CD4-positive, alpha-beta T cell treated with Interleukin-21 for 1 hour (primary cell): ENCODE data around the gene IVL.

Experiments used
- DNase-seq: peaks from one replicate; pipeline ENCODE4 v3.0.0-alpha.2; 2020

The IVL gene

GRCh38 chr1:152953761-152954160, 45.4 kb downstream of the IVL start:
- no peak for DNase-seq

GRCh38 chr1:152954436-152954835, 46.1 kb downstream of the IVL start:
- DNase-seq = no peak

GRCh38 chr1:152957561-152957960, 49.2 kb downstream of the IVL start:
- no peak for DNase-seq

- DNase-seq = no peak
These were observed 50.9 kb downstream of the IVL start for GRCh38 chr1:152959273-152959672.

GRCh38 chr1:152959801-152960451, 51.6 kb downstream of the IVL start:
- DNase-seq = no peak

GRCh38 chr1:152960452-152961044, 52.2 kb downstream of the IVL start:
- DNase-seq = no peak
